HuH-7.5 (cell line): Measurements from ENCODE around the gene RNF26.

ENCODE experiments used
- DNase-seq: peaks from one replicate; pipeline ENCODE4 v3.0.0; 2011; ENCODE audit warnings: low spot score

Gene RNF26

GRCh38 chr11:119355091-119355843 lies 20.9 kb downstream of the RNF26 start:
- DNase-seq = no peak

- no peak for DNase-seq
Observed at GRCh38 chr11:119356349-119357031, 22.2 kb downstream of the RNF26 start.

GRCh38 chr11:119357074-119357473 lies 22.7 kb downstream of the RNF26 start:
- DNase-seq = no peak

GRCh38 chr11:119359365-119360214 lies 25.3 kb downstream of the RNF26 start:
- DNase-seq = no peak

GRCh38 chr11:119361056-119361787 lies 26.9 kb downstream of the RNF26 start:
- peak; percentile 49 for DNase-seq

- no peak for DNase-seq
Observed at GRCh38 chr11:119361941-119362725, 27.8 kb downstream of the RNF26 start.

GRCh38 chr11:119362741-119363080 lies 28.4 kb downstream of the RNF26 start:
- DNase-seq = no peak

- DNase-seq = no peak
Observed at GRCh38 chr11:119363081-119363850, 28.9 kb downstream of the RNF26 start.

- peak; percentile 56 for DNase-seq
Observed at GRCh38 chr11:119363851-119364590, 29.7 kb downstream of the RNF26 start.

- no peak for DNase-seq
Observed at GRCh38 chr11:119365071-119365591, 30.8 kb downstream of the RNF26 start.

GRCh38 chr11:119366690-119367620 lies 32.6 kb downstream of the RNF26 start:
- DNase-seq = no peak

- no peak for DNase-seq
Observed at GRCh38 chr11:119367661-119368120, 33.4 kb downstream of the RNF26 start.

- DNase-seq = peak; percentile 74
Observed at GRCh38 chr11:119368121-119369034, 34.1 kb downstream of the RNF26 start.

GRCh38 chr11:119369132-119369925 lies 35.0 kb downstream of the RNF26 start:
- DNase-seq = no peak

GRCh38 chr11:119370486-119371046 lies 36.2 kb downstream of the RNF26 start:
- no peak for DNase-seq

- DNase-seq = no peak
Observed at GRCh38 chr11:119371067-119371601, 36.8 kb downstream of the RNF26 start.
